NB4 (cell line): ENCODE measurements around the gene BTG1.

Experiments
- DNase-seq: peaks from one replicate; pipeline ENCODE4 v3.0.0; 2010; ENCODE audit warnings: low read depth
- H3K4me3 ChIP-seq: one replicate; pipeline ENCODE4 v1.5.1; 2011; ENCODE audit warnings: mild to moderate bottlenecking, low read depth, low read length, moderate library complexity
- MAX ChIP-seq: IDR thresholded peaks from 2 replicates; pipeline ENCODE4 v1.6.1; 2011; ENCODE audit warnings: low read depth, low read length
- MYC ChIP-seq: IDR thresholded peaks from 2 replicates; pipeline ENCODE4 v1.6.1; 2011; ENCODE audit warnings: low read depth, low read length
- POLR2A ChIP-seq: IDR thresholded peaks from 2 replicates; pipeline ENCODE4 v1.6.1; 2011; ENCODE audit warnings: mild to moderate bottlenecking; ENCODE audit not compliant: insufficient read length; ENCODE audit errors: extremely low read depth
- TF ChIP-seq, protein P1 (sequence below): IDR thresholded peaks from one replicate; pipeline ENCODE4 v1.5.1; 2012; ENCODE audit warnings: low read depth, low read length

The BTG1 gene

DNA sequence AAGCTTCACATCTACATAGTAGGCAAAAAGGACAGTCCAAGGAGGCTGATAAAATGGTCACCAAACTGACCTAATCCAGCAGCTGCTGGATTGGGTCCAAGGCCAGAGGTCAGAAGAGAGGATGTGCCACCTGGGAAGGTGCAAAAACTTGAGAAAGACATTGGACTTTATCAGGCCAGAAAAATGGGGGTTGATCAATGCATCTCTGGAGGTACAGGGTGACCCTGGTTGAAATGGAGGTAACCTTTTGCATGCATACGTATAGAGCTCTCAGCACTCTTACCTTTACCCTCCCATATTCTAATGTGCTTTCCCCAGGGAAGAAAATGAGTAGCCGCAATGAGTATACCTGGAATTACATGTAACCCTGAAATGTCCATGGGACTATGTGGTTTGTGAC lies 16.0 kb downstream of the BTG1 start:
- no peak overlapping the region for H3K4me3 ChIP-seq
- TF ChIP-seq MYC: no peak
- no peak for TF ChIP-seq MAX
- no peak for TF ChIP-seq POLR2A
- TF ChIP-seq, protein P1, sequence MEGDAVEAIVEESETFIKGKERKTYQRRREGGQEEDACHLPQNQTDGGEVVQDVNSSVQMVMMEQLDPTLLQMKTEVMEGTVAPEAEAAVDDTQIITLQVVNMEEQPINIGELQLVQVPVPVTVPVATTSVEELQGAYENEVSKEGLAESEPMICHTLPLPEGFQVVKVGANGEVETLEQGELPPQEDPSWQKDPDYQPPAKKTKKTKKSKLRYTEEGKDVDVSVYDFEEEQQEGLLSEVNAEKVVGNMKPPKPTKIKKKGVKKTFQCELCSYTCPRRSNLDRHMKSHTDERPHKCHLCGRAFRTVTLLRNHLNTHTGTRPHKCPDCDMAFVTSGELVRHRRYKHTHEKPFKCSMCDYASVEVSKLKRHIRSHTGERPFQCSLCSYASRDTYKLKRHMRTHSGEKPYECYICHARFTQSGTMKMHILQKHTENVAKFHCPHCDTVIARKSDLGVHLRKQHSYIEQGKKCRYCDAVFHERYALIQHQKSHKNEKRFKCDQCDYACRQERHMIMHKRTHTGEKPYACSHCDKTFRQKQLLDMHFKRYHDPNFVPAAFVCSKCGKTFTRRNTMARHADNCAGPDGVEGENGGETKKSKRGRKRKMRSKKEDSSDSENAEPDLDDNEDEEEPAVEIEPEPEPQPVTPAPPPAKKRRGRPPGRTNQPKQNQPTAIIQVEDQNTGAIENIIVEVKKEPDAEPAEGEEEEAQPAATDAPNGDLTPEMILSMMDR: no peak
- DNase-seq: no peak

GRCh38 chr12:92128612-92129011 lies 17.0 kb downstream of the BTG1 start:
- TF ChIP-seq, protein P1: no peak
- no peak for TF ChIP-seq MAX
- TF ChIP-seq POLR2A: no peak
- no peak for TF ChIP-seq MYC
- no peak overlapping the region for H3K4me3 ChIP-seq

GRCh38 chr12:92124689-92125029 lies 21.0 kb downstream of the BTG1 start:
- peak overlapping the region; percentile 49 for H3K4me3 ChIP-seq

More at GRCh38 chr12:92128612-92129011, 17.0 kb downstream of the BTG1 start:
- no peak for DNase-seq

GRCh38 chr12:92123780-92124688 lies 21.6 kb downstream of the BTG1 start:
- H3K4me3 ChIP-seq: peak overlapping the region; percentile 49
- peak; percentile 93 for DNase-seq
- TF ChIP-seq POLR2A: no peak
- TF ChIP-seq MAX: peak; percentile 53; the same call in 1 of the 2 replicates
- TF ChIP-seq MYC: peak; percentile 55; the same call in 1 of the 2 replicates
- TF ChIP-seq, protein P1: no peak

More at GRCh38 chr12:92124689-92125029, 21.0 kb downstream of the BTG1 start:
- TF ChIP-seq, protein P1: no peak
- no peak for TF ChIP-seq MAX
- no peak for TF ChIP-seq POLR2A
- no peak for TF ChIP-seq MYC
- DNase-seq: no peak

GRCh38 chr12:92122941-92123779 lies 22.5 kb downstream of the BTG1 start:
- no peak for TF ChIP-seq POLR2A
- no peak overlapping the region for H3K4me3 ChIP-seq
- DNase-seq: no peak

GRCh38 chr12:92121826-92122225 lies 23.8 kb downstream of the BTG1 start:
- DNase-seq: no peak
- TF ChIP-seq MAX (no peak), POLR2A (no peak), MYC (no peak)
- TF ChIP-seq, protein P1: no peak
- H3K4me3 ChIP-seq: no peak overlapping the region
